ENCODE results near the gene CNTN4. TPM values are rescaled to one million over a fixed set of nuclear protein-coding genes. Genes with fewer than 3 reads are reported as not detected.

Gene CNTN4
- total RNA-seq, 1 donor = under 0.01 TPM

- H3K36me3 ChIP-seq (ENCODE audit: insufficient read depth, low read length) = no peaks in the 10 kb centered on the region
- TF ChIP-seq, protein P1, sequence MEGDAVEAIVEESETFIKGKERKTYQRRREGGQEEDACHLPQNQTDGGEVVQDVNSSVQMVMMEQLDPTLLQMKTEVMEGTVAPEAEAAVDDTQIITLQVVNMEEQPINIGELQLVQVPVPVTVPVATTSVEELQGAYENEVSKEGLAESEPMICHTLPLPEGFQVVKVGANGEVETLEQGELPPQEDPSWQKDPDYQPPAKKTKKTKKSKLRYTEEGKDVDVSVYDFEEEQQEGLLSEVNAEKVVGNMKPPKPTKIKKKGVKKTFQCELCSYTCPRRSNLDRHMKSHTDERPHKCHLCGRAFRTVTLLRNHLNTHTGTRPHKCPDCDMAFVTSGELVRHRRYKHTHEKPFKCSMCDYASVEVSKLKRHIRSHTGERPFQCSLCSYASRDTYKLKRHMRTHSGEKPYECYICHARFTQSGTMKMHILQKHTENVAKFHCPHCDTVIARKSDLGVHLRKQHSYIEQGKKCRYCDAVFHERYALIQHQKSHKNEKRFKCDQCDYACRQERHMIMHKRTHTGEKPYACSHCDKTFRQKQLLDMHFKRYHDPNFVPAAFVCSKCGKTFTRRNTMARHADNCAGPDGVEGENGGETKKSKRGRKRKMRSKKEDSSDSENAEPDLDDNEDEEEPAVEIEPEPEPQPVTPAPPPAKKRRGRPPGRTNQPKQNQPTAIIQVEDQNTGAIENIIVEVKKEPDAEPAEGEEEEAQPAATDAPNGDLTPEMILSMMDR (IDR thresholded peaks at IDR 0.05; ENCODE audit: extremely low read depth, low read depth, low read length) = no peak
- H3K4me3 ChIP-seq (ENCODE audit: insufficient read depth, low read length) = no peak overlapping the region
- no peak overlapping the region for H2AFZ ChIP-seq (ENCODE audit: low read length)
- H3K27ac ChIP-seq (ENCODE audit: low read depth, low read length) = no peak overlapping the region
- no peaks in the 10 kb centered on the region for H3K4me1 ChIP-seq (ENCODE audit: insufficient read depth, low read length)
- H3K27me3 ChIP-seq (ENCODE audit: insufficient read depth, low read length) = no peaks in the 10 kb centered on the region
- H3K4me2 ChIP-seq (ENCODE audit: insufficient read depth, low read length) = no peak overlapping the region
- no peaks in the 10 kb centered on the region for H3K79me2 ChIP-seq (ENCODE audit: insufficient read depth, low read length)
- no peaks in the 10 kb centered on the region for H3K9me3 ChIP-seq (ENCODE audit: low read depth, low read length)
- DNase-seq (ENCODE audit: insufficient read length, low spot score, missing footprints) = no peak
- no peaks in the 10 kb centered on the region for H4K20me1 ChIP-seq (ENCODE audit: insufficient read depth, low read length)
Measured at GRCh38 chr3:2826453-2826852, 727.8 kb downstream of the CNTN4 start.

GRCh38 chr3:2837239-2837638 is 738.6 kb downstream of the CNTN4 start:
- Histone ChIP-seq H3K4me2 (ENCODE audit: insufficient read depth, low read length) (no peak overlapping the region), H3K27ac (ENCODE audit: low read depth, low read length) (no peak overlapping the region), H3K27me3 (ENCODE audit: insufficient read depth, low read length) (no peaks in the 10 kb centered on the region), H3K9me3 (ENCODE audit: low read depth, low read length) (peaks cover 3% of the 10 kb centered on the region), H3K4me1 (ENCODE audit: insufficient read depth, low read length) (no peaks in the 10 kb centered on the region), H2AFZ (ENCODE audit: low read length) (no peak overlapping the region), H3K36me3 (ENCODE audit: insufficient read depth, low read length) (no peaks in the 10 kb centered on the region), H4K20me1 (ENCODE audit: insufficient read depth, low read length) (no peaks in the 10 kb centered on the region), H3K79me2 (ENCODE audit: insufficient read depth, low read length) (no peaks in the 10 kb centered on the region), H3K4me3 (ENCODE audit: insufficient read depth, low read length) (no peak overlapping the region)
- DNase-seq (ENCODE audit: insufficient read length, low spot score, missing footprints) = no peak
- TF ChIP-seq, protein P1 (IDR thresholded peaks at IDR 0.05; ENCODE audit: extremely low read depth, low read depth, low read length) = no peak

DNA sequence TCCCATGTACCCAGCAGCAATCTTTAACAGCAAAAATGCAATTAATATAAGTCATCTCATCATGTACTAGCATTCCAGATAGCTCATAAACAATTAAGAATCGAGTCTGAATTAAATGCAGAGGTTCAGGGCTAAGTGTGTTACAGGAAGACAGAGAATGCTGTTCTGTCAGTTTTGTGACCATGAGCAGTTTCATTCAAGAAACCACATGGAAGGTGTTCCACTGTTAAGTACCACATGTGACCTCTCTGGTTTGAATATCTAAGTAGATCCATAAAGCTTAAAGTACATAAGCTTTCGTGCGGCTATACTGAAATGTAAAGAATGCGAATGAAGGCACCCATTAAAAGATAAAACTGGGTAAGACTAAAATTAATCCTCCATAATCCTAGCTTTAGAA is 739.2 kb downstream of the CNTN4 start:
- H3K4me1 ChIP-seq (ENCODE audit: insufficient read depth, low read length) = no peaks in the 10 kb centered on the region
- H3K4me2 ChIP-seq (ENCODE audit: insufficient read depth, low read length) = no peak overlapping the region
- H4K20me1 ChIP-seq (ENCODE audit: insufficient read depth, low read length) = no peaks in the 10 kb centered on the region
- no peak overlapping the region for H3K4me3 ChIP-seq (ENCODE audit: insufficient read depth, low read length)
- H2AFZ ChIP-seq (ENCODE audit: low read length) = no peak overlapping the region
- no peaks in the 10 kb centered on the region for H3K36me3 ChIP-seq (ENCODE audit: insufficient read depth, low read length)
- H3K27me3 ChIP-seq (ENCODE audit: insufficient read depth, low read length) = no peaks in the 10 kb centered on the region
- TF ChIP-seq, protein P1 (IDR thresholded peaks at IDR 0.05; ENCODE audit: extremely low read depth, low read depth, low read length) = no peak
- no peak overlapping the region for H3K27ac ChIP-seq (ENCODE audit: low read depth, low read length)
- H3K79me2 ChIP-seq (ENCODE audit: insufficient read depth, low read length) = no peaks in the 10 kb centered on the region
- H3K9me3 ChIP-seq (ENCODE audit: low read depth, low read length) = peaks cover 3% of the 10 kb centered on the region
- DNase-seq (ENCODE audit: insufficient read length, low spot score, missing footprints) = no peak

DNA sequence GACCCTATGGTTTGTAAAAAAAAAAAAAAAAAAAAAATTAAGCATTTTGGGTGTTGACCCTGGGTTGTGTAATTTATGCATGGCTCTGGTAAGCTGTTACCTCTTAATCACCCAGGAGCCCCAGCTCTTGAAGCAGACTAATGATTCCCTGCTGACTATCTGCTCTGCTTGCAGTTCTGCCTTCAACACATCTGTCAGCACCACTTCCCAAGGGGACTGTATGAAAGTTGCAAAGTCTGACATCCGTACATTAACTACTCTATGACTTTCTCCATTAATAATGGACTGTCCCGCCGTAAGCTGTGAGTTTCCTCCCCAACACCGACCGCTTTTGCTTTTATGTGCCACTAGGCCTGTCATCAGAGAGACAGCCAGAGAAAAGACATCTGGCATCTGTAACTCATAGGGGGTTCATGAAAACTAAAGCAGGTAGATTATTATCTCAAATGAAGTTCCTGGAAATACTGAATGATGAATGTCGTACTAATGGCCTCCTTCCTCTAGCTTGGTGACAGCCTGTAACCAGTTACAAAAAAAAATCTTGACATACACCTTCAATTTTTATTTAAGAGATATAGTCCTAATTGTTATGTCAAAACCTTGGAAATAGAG is 740.0 kb downstream of the CNTN4 start:
- H3K9me3 ChIP-seq (ENCODE audit: low read depth, low read length) = peaks cover 3% of the 10 kb centered on the region
- no peaks in the 10 kb centered on the region for H3K4me1 ChIP-seq (ENCODE audit: insufficient read depth, low read length)
- no peak overlapping the region for H3K4me3 ChIP-seq (ENCODE audit: insufficient read depth, low read length)
- H3K27me3 ChIP-seq (ENCODE audit: insufficient read depth, low read length) = no peaks in the 10 kb centered on the region
- DNase-seq (ENCODE audit: insufficient read length, low spot score, missing footprints) = no peak
- H3K79me2 ChIP-seq (ENCODE audit: insufficient read depth, low read length) = no peaks in the 10 kb centered on the region
- H3K36me3 ChIP-seq (ENCODE audit: insufficient read depth, low read length) = no peaks in the 10 kb centered on the region
- no peak overlapping the region for H3K27ac ChIP-seq (ENCODE audit: low read depth, low read length)
- no peak overlapping the region for H2AFZ ChIP-seq (ENCODE audit: low read length)
- no peak overlapping the region for H3K4me2 ChIP-seq (ENCODE audit: insufficient read depth, low read length)
- TF ChIP-seq, protein P1 (IDR thresholded peaks at IDR 0.05; ENCODE audit: extremely low read depth, low read depth, low read length) = no peak
- H4K20me1 ChIP-seq (ENCODE audit: insufficient read depth, low read length) = no peaks in the 10 kb centered on the region

Data from osteoblast (primary cell).